Activated effector memory CD4-positive, alpha-beta T cell treated with anti-CD3 and anti-CD28 coated beads, Interleukin-2, amount 50 U/mL, for 16 hours (primary cell): ENCODE data around the gene UGT1A9.
"Not testable (repeated sequence)": the region's sequence is repeated elsewhere in the genome, so short reads cannot be mapped to it uniquely, and the experiment has no call there.

Experiments used
- DNase-seq: peaks from one replicate; pipeline ENCODE4 v3.0.0-alpha.2; 2020

Gene UGT1A9

DNA sequence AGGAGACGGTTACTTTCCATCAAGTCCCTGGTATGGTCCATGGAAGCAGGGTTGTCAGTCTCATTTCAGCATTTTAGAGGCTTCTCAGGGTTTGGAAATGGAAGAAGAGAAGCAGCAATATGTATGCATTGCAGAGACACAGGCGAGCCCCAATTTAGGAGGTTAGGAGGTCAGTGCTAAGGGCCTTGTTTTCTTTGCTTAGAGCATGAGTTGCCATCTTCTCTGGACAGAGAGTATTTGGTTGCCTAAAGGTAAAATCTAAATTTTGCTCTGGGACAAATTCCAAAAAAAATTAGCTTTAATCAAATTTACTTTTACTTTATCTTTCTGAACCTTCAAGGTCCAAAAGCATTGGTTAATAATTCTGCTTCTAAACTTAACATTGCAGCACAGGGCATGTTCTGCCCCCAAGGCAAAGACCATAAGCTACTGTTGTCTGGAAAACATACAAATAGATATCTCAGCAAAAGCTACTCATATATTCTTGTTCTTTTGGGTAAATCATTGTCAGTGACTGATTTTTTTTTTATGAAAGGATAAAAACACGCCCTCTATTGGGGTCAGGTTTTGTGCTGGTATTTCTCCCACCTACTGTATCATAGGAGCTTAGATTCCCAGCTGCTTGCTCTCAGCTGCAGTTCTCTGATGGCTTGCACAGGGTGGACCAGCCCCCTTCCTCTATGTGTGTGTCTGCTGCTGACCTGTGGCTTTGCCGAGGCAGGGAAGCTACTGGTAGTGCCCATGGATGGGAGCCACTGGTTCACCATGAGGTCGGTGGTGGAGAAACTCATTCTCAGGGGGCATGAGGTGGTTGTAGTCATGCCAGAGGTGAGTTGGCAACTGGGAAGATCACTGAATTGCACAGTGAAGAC lies at the start of gene UGT1A9:
UGT1A9 (plus strand) TSS at position 609 of the 872 bp plus-strand sequence; CDS start at position 646, 37 bp downstream.
- DNase-seq = no peak

DNA sequence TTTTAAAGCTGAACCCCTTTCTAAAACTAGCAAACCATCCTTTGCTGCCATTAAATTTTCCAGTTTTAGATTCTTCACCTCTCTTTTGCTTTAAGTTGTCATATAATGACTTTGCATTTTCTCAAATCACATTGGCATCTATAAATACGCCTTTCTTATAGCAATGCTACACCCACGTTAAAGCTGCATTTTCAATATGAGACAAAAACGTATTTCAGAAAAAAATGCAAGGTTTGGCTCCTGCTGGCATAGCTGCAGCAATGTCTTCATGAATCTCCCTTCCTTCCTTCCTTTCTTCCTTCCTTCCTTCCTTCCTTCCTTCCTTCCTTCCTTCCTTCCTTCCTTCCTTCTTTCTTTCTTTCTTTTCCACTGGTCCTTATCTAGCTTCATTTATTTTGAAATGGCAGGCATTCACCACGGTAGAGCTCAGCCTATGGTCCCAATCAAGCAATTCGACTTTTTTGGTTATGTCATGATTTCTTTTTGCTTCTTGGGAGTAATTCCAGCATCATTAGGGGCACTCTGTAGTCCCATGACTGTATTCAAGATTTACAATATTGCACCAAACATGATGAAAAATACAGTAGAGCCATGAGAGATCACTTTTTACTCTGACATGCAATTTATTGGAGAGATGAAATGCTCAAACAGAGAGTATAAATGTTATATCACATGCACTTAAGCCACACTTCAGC lies 44.2 kb upstream of the UGT1A9 start:
- no peak for DNase-seq

DNA sequence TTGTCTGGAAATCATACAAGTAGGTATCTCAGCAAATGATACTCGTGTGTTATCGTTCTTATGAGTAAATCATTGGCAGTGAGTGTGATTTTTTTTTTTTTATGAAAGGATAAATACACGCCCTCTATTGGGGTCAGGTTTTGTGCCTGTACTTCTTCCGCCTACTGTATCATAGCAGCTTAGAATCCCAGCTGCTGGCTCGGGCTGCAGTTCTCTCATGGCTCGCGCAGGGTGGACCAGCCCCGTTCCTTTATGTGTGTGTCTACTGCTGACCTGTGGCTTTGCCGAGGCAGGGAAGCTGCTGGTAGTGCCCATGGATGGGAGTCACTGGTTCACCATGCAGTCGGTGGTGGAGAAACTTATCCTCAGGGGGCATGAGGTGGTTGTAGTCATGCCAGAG lies 35.4 kb upstream of the UGT1A9 start, which contains the start of gene UGT1A10:
UGT1A10 (plus strand) TSS at position 143 of the 400 bp plus-strand sequence; CDS start at position 218, 75 bp downstream.
- DNase-seq = not testable (repeated sequence)

DNA sequence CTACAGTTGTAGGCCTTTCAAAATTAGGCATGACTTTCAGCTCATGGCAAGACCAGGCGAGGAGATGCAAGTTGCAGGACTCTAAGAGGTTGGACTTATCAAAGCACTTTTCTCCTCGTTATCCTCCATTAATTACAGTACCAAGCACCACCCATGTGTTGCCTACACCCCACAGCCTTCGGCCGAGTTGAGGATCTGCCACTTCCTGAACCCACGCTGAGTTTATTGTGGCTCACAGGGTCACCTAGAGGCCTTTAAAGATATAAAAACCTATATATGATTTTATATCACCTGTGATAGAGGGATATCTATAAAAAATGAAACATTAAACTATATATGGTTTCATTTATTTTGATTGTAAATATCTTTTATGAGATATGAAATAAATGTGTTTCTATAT lies 32.9 kb upstream of the UGT1A9 start:
- no peak for DNase-seq

DNA sequence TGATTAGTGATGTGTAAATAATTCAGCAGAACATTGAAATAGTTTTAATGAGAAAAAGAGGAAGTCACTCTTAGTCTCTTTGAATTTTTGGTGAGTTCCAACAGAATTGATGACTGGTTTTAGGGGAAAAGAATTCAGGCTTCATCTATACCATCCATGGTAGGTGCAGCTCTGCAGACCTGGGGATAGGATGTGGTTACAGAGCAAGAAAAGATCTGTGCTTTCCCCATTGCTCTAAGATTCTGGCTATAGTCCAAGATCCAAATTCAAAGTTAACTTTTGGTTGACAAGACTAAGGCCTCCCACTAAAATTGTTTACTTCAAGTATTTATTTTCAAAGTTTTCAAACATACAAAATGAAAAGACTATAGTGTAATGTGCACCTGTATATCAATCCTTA lies 31.8 kb upstream of the UGT1A9 start:
- DNase-seq = no peak

DNA sequence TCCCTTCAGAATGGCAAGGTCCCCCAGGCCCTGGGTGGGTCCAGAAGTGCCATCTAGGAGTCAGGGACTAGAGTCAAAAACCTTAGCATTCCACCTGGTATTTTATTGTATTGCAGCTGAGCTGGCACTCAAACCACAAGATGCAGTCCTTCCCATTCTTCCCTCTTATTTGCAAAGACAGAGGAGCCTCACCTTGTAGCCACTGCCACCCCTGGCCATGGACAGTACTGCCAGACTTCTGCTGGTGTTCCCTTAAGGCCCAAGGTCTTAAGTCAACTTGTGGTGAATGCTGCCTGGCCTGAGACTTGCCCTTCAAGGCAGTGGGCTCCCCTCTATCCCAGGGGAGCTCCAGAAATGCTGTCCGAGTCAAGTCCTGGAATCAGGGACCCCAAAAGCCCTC lies 28.6 kb upstream of the UGT1A9 start:
- no peak for DNase-seq

DNA sequence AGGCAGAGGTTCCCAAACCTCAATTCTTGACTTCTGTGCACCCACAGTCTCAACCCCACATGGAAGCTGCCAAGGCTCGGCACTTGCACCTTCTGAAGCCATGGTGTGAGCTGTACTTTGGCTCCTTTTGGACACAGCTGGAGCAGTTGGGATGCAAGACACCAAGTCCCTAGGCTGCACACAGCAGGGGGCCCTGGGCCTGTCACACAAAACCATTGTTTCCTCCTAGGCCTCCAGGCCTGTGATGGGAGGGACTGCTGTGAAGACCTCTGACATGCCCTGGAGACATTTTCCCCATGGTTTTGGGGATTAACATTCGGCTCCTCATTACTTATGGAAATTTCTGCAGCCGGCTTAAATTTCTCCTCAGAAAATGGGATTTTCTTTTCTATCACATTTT lies 25.7 kb upstream of the UGT1A9 start:
- not testable (repeated sequence) for DNase-seq

DNA sequence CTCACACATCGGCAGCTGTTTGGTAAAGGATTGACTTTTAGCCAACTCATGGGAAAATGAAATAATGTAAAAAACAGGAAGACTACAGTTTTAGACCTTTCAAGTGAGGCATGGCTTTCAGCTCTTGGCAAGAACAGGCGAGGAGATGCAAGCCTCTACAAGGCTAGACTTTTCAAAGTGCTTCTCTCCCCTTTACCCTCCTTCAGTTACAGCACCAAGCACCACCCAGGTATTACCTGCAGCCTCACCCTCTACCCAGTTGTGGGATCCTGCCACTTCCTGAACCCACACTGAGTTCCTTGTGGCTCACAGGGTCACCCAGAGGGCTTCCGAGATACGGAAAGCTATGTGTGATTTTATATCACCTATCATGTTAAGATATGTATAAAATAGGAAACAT lies 20.7 kb upstream of the UGT1A9 start:
- DNase-seq = no peak

DNA sequence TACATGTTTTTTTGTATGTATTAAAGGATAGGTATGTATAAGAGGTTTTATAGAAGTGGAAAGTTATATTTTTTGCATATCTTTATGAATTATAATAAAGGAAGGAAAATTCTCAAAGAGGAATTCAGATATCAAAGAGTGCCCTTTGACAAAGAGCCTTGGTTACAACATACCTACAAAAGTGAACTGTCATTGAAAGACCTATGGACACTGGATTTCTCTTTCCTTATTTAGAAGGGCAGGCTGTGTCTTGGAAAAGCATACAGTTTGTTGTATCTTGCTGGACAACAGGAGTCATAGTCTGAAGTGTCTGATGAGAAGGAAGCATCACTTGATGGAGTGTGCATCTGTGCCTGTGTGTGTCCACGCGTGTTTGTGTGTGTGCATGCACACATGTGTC lies 20.3 kb upstream of the UGT1A9 start:
- no peak for DNase-seq

DNA sequence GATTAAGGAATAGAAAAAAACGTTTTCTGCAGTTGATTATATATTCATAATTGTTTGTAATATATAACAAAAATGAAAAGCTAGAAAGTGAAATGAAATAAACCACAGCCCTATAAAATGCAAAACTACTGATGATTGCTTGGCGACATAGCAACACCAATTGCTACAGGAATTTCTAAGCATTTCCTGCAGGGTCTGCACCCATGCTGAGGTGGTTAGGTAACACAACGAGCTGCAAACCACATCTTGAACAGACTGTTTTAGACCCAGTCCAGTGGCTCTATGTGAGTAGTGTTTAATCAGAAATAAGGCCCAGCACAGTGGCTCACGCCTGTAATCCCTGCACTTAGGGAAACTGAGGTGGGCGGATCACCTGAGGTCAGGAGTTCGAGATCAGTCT lies 17.2 kb upstream of the UGT1A9 start:
- no peak for DNase-seq

DNA sequence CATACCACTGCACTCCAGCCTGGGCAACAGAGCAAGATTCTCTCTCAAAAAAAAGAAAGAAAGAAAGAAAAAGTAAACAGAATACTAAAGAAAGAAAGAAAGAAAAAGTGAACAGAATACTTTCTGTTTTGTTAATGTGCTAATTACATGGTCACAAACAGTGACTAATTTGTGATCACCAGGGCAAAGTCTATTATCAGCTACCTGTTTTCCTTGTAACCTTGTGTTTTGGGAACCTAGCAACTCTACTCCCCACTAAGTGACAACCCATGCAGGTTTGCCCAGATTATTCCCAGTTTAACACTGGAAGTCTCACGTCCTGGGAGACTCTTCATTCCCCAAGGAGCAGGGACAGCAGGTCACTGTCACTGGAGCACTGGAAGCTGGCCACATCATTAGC lies 16.7 kb upstream of the UGT1A9 start:
- no peak for DNase-seq

DNA sequence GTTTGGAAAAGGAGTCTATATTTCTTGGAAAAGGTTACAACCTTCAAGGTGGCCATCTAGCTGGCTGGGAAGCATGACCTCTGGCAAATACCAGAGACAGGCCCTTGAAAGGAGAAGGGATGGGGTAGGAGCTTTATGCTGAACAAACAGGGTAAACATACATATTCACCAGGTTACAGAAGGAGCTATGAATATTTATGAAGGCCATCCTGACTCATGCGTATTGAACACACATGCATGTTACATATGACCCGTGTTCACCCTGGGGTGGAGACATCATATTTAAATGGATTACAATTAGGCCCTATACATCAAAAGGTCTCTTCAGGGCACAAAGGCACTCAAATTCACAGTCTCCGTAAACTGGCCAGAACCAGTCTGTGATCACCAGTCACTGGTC lies 15.8 kb upstream of the UGT1A9 start:
- not testable (repeated sequence) for DNase-seq

DNA sequence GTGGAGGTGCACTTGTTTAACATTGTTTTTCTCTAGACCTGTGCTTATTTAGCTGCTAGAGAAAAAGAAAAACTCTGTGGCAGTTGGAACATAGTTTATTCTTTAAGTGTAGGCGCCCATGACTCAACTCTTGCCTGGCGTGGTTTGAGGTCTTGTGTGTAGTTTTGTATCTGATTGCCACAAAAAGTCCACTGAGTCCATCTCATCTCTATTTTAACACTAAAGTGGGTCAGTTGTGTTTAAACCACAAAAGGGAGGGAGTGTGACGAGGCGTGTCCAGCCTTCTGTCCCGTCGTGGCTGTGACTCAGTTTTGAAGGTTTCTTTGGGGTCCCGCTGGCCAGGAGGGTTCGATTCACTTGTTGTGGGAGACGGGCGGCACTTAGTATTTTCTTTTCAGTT lies 15.3 kb upstream of the UGT1A9 start:
- no peak for DNase-seq

DNA sequence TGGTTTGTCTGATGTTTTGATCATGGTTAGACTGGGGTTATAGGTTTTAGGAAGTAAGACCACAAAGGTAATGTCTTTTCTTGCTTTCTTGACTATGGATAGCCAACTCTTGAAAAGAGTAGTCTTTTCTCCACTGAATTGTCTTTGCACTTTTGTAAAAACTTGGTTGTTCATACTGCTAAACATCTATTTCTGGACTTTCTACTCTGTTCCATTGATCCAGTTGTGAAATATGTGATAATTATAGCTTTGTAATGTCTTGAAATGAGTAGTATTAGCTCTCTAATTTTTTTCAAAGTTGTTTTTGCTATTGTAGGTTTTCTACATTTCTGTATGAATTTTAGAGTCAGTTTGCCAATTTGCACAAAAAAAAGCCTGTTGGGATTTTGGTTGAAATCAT lies 13.1 kb upstream of the UGT1A9 start:
- no peak for DNase-seq

DNA sequence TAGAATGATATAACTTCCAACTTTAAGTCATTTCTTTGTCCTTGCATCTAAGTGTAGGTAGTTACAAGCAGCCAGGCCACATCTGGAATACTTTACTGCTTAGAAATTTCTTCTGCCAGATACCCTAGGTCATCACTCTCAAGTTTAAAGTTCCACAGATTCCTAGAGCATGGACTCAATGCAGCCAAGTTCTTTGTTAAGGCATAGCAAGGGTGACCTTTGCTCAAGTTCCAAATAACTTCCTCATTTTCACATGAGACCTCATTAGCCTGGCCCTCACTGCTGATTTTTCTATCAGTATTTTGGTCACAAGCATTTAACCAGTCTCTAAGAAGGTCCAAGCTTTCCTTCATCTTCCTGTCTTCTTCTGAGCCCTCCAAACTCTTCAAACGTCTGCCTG lies 7.8 kb upstream of the UGT1A9 start:
- DNase-seq = no peak

DNA sequence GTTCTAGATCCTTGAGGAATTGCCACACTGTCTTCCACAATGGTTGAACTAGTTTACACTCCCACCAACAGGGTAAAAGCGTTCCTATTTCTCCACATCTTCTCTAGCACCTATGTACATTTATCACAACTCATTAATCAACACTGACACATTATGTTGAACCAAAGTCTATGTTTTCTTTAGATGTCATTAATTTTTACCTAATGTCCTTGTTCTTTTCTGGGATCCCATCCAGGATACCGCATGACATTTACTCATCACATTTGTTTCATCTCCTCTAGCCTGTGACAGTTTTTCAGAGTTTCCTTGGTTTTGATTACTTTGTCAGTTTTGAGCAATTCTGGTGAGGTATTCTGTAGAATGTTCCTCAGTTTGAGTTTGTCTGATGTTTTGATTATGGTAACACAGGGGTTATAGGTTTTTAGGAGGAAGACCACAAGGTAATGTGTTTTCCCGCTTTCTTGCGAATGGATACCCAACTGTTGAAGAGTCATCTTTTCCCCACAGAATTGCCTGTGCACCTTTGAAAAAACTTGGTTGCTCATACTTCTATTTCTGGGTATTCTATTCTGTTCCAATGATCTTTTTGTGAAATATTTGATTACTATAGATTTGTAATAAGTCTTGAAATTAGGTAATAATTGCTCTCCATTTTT lies 3.0 kb upstream of the UGT1A9 start:
- DNase-seq = no peak

DNA sequence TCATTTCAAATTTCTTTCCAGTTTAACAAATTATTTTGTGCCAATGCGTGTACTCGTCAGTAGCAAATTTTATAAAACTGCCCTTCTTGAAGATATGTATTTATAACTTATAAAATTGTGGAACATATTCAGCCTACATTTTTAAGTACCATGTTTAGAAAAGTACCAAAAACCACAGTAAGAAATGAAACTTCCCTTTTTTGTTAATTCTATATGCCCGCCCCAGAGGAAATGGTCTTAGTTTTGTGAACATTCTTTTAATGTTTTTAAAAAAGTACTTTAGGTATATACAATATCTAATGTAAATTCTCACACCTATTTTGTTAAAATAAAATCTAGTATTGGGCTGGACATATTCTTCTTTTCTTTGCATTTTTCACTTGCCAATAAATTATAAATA lies 1.2 kb downstream of the UGT1A9 start:
- no peak for DNase-seq

DNA sequence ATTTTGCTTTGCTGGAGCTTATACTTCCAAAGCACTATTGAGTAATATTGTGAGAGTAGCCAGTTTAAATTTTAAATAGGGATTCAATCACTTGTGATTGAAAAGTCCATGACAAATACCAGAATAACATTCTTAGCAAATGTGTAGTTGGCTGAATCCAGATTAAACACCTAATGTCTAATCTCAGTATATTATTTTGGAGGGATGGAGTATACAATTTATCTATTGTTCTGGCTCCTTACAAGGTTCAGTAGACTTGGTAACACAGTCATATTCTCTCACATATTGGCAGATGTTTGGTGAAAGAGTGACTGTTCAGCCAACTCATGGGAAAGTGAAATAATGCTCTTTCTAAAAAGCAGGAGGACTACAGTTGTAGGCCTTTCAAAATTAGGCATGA lies 2.2 kb downstream of the UGT1A9 start:
- no peak for DNase-seq

DNA sequence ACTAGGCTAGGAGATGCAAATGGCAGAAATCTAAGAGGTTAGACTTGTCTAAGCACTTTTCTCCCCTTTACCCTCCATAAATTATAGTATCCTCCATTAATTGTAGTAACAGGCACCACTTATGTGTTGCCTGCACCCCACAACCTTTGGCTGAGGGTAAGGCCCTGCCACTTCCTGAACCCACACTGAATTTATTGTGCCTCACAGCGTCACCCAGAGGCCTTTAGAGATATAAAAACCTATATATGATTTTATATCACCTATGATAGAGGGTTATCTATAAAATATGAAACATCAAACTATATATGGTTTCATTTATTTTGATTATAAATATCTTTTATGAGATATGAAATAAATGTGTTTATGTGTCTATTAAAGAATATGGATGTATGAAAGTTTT lies 2.6 kb downstream of the UGT1A9 start:
- no peak for DNase-seq

DNA sequence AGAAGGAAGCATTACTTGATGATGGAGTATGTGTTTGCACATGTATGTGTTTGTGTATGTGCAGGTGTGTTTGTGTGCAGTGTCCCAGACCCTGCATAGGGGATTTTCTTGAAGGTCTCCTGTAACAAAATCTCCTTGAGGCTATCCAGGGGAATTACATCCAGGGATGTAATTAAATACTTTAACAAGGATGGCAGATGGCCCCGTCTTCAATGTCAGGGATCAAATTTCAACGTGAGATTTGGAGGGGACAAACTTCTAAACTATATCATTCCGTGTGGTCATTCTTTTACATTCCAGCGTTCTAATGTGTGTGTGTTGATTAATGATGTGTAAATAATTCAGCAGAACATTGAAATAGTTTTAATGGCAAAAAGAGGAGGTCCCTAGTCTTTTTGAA lies 3.3 kb downstream of the UGT1A9 start:
- DNase-seq = no peak

DNA sequence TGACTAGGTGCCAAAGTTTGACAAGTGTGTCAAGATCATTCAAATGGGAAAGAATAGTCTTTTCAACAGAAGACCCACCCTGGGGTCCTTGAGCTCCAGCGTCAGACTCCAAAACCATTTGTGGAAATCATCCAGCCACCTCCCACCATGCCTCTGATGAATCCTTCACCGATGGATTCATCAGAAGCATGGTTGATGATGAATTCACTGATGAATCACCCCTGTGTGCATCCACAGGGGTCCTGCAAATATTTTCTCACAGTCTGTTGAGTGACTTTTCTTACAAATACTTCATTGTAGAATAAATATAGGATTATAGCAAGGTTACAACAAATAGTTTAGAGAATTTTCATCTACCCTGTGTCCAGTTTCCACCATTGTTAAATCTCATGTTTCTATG lies 4.3 kb downstream of the UGT1A9 start:
- no peak for DNase-seq

DNA sequence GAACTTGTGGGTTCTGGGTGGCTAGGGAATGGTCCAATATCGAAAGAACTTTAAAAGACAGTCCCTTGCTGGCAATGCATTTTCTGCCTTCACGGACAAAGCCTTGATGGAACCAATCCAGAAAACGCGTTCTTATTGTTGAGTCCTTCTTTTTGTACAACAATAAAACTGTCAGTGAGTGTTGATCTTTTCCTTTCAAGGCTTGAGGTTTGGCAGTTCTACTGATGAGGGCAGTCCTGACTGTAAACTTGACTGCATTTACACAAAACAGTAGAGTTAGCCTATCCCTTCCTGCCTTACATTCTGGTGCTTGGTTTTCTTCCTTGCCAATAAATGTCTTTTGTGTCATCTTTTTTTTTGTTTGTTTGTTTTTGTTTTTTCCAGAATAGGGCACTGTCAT lies 7.5 kb downstream of the UGT1A9 start:
- DNase-seq = no peak

DNA sequence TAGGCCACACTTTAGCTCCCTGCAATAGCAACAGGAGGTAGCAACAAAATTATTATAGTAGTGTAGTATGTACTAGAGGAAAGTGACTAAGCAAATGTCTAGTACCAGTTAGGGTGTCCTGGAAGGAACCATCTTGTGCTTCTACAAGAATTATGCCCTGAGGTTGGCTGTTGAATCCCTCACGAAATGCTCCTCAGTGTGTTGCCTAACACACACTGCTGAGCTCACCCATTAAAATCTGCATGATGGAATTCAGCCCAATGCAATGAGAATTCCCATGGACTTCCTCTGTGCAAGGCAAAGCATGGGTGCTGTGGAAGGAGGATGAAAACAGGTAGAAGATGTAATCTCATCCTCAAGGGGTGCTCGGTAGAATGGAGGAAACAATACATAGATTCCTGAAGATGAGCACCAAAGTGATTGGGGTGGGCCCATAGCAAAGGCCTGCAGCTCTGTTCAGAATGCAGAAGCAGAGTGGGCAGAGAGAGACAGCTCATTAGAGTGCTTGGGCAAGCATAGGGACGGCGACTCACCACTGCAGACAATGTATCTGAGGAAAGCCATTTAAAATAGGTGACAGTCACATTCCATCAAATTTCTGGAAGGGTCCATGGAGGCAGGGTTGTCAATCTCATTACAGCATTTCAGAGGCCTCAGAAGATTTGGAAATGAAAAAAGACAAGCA lies 8.8 kb downstream of the UGT1A9 start:
- DNase-seq = no peak
